Activated T-cell treated with anti-CD3 and anti-CD28 coated beads, Interleukin-2, amount 50 U/mL, for 24 hours (primary cell): ENCODE results near the gene NRBP1.

Source experiments
- DNase-seq: peaks from one replicate; pipeline ENCODE4 v3.0.0-alpha.2; 2020
- H3K27ac Mint-ChIP-seq: 2 replicates; pipeline ENCODE4 v1.8.0; 2020; ENCODE audit warnings: mild to moderate bottlenecking, mixed read lengths
- H3K27me3 Mint-ChIP-seq: 2 replicates; pipeline ENCODE4 v1.8.0; 2020; ENCODE audit warnings: mixed read lengths
- H3K36me3 Mint-ChIP-seq: 2 replicates; pipeline ENCODE4 v1.8.0; 2020; ENCODE audit warnings: low read depth, mixed read lengths
- H3K4me1 Mint-ChIP-seq: 2 replicates; pipeline ENCODE4 v1.8.0; 2020; ENCODE audit warnings: low read depth, mixed read lengths
- H3K4me3 Mint-ChIP-seq: 2 replicates; pipeline ENCODE4 v1.8.0; 2020; ENCODE audit warnings: mild to moderate bottlenecking, moderate library complexity, mixed read lengths
- H3K9me3 Mint-ChIP-seq: 2 replicates; pipeline ENCODE4 v1.8.0; 2020; ENCODE audit warnings: mixed read lengths

Gene NRBP1

GRCh38 chr2:27441958-27442919, 13.8 kb downstream of the NRBP1 start, which contains the start of gene KRTCAP3:
TSS of gene KRTCAP3 (plus strand) at chr2:27442381. CDS start at chr2:27442413, 32 bp downstream.
- Mint-ChIP-seq H3K27me3 (no peaks in the 10 kb centered on the region), H3K9me3 (no peaks in the 10 kb centered on the region), H3K4me3 (no peak within 1 kb of the TSS), H3K36me3 (peaks cover 69% of the 10 kb centered on the region), H3K4me1 (peaks cover 21% of the 10 kb centered on the region), H3K27ac (peak within 1 kb of the TSS; percentile 34)
- DNase-seq: peak; percentile 59

GRCh38 chr2:27442920-27443282, 14.5 kb downstream of the NRBP1 start:
- no peak overlapping the region for H3K4me3 Mint-ChIP-seq
- no peak for DNase-seq
- H3K27ac Mint-ChIP-seq: peak overlapping the region; percentile 5
- H3K9me3 Mint-ChIP-seq: no peaks in the 10 kb centered on the region
- H3K27me3 Mint-ChIP-seq: no peaks in the 10 kb centered on the region
- peaks cover 21% of the 10 kb centered on the region for H3K4me1 Mint-ChIP-seq
- H3K36me3 Mint-ChIP-seq: peaks cover 63% of the 10 kb centered on the region

GRCh38 chr2:27445155-27445554, 16.7 kb downstream of the NRBP1 start:
- Mint-ChIP-seq H3K4me3 (no peak overlapping the region), H3K4me1 (peaks cover 21% of the 10 kb centered on the region), H3K36me3 (peaks cover 54% of the 10 kb centered on the region), H3K27me3 (no peaks in the 10 kb centered on the region), H3K27ac (no peak overlapping the region), H3K9me3 (no peaks in the 10 kb centered on the region)
- DNase-seq: no peak

- Mint-ChIP-seq H3K27ac (peak overlapping the region; percentile 42), H3K36me3 (peaks cover 51% of the 10 kb centered on the region), H3K27me3 (no peaks in the 10 kb centered on the region), H3K4me3 (no peak overlapping the region), H3K9me3 (no peaks in the 10 kb centered on the region), H3K4me1 (peaks cover 21% of the 10 kb centered on the region)
- no peak for DNase-seq
These were observed 17.2 kb downstream of the NRBP1 start for GRCh38 chr2:27445615-27446014.

- Mint-ChIP-seq H3K36me3 (peaks cover 46% of the 10 kb centered on the region), H3K4me3 (no peak overlapping the region), H3K27me3 (no peaks in the 10 kb centered on the region), H3K9me3 (no peaks in the 10 kb centered on the region), H3K4me1 (peaks cover 19% of the 10 kb centered on the region), H3K27ac (peak overlapping the region; percentile 42)
- DNase-seq: no peak
These were observed 17.6 kb downstream of the NRBP1 start for GRCh38 chr2:27446057-27446456.

GRCh38 chr2:27448381-27448780, 19.9 kb downstream of the NRBP1 start:
- Mint-ChIP-seq H3K36me3 (peaks cover 35% of the 10 kb centered on the region), H3K4me1 (peaks cover 13% of the 10 kb centered on the region), H3K27me3 (no peaks in the 10 kb centered on the region), H3K27ac (no peak overlapping the region), H3K9me3 (no peaks in the 10 kb centered on the region), H3K4me3 (no peak overlapping the region)
- no peak for DNase-seq

GRCh38 chr2:27451095-27451494, 22.7 kb downstream of the NRBP1 start:
- Mint-ChIP-seq H3K27me3 (no peaks in the 10 kb centered on the region), H3K27ac (peak overlapping the region; percentile 50)

GRCh38 chr2:27453968-27454367, 25.5 kb downstream of the NRBP1 start:
- H3K9me3 Mint-ChIP-seq: no peaks in the 10 kb centered on the region
- H3K27me3 Mint-ChIP-seq: no peaks in the 10 kb centered on the region
- H3K36me3 Mint-ChIP-seq: peaks cover 45% of the 10 kb centered on the region
- no peak overlapping the region for H3K27ac Mint-ChIP-seq
- no peak for DNase-seq
- no peak overlapping the region for H3K4me3 Mint-ChIP-seq
- H3K4me1 Mint-ChIP-seq: peaks cover 4% of the 10 kb centered on the region

More at GRCh38 chr2:27451095-27451494, 22.7 kb downstream of the NRBP1 start:
- H3K4me3 Mint-ChIP-seq: no peak overlapping the region
- H3K36me3 Mint-ChIP-seq: peaks cover 37% of the 10 kb centered on the region
- H3K9me3 Mint-ChIP-seq: no peaks in the 10 kb centered on the region
- no peak for DNase-seq
- peaks cover 7% of the 10 kb centered on the region for H3K4me1 Mint-ChIP-seq

- DNase-seq: no peak
- peaks cover 23% of the 10 kb centered on the region for H3K36me3 Mint-ChIP-seq
These were observed 32.7 kb downstream of the NRBP1 start for GRCh38 chr2:27461118-27461517.

GRCh38 chr2:27464443-27464842, 36.0 kb downstream of the NRBP1 start:
- Mint-ChIP-seq H3K36me3 (peaks cover 3% of the 10 kb centered on the region), H3K27me3 (no peaks in the 10 kb centered on the region), H3K4me1 (no peaks in the 10 kb centered on the region), H3K4me3 (no peak overlapping the region), H3K27ac (no peak overlapping the region), H3K9me3 (no peaks in the 10 kb centered on the region)
- DNase-seq: no peak

More at GRCh38 chr2:27461118-27461517, 32.7 kb downstream of the NRBP1 start:
- no peaks in the 10 kb centered on the region for H3K9me3 Mint-ChIP-seq
- H3K4me3 Mint-ChIP-seq: no peak overlapping the region
- no peaks in the 10 kb centered on the region for H3K4me1 Mint-ChIP-seq
- no peak overlapping the region for H3K27ac Mint-ChIP-seq
- no peaks in the 10 kb centered on the region for H3K27me3 Mint-ChIP-seq

GRCh38 chr2:27471961-27472360, 43.5 kb downstream of the NRBP1 start:
- Mint-ChIP-seq H3K4me1 (no peaks in the 10 kb centered on the region), H3K27me3 (no peaks in the 10 kb centered on the region), H3K4me3 (no peak overlapping the region), H3K27ac (no peak overlapping the region), H3K9me3 (no peaks in the 10 kb centered on the region), H3K36me3 (peaks cover 32% of the 10 kb centered on the region)
- DNase-seq: no peak

- DNase-seq: no peak
- no peak overlapping the region for H3K4me3 Mint-ChIP-seq
- no peaks in the 10 kb centered on the region for H3K9me3 Mint-ChIP-seq
- peaks cover 19% of the 10 kb centered on the region for H3K4me1 Mint-ChIP-seq
- H3K36me3 Mint-ChIP-seq: peaks cover 22% of the 10 kb centered on the region
- H3K27ac Mint-ChIP-seq: no peak overlapping the region
- H3K27me3 Mint-ChIP-seq: no peaks in the 10 kb centered on the region
These were observed 57.1 kb downstream of the NRBP1 start for GRCh38 chr2:27485496-27485895.

- peak overlapping the region; percentile 83 for H3K4me3 Mint-ChIP-seq
- H3K4me1 Mint-ChIP-seq: peaks cover 22% of the 10 kb centered on the region
- peak overlapping the region; percentile 83 for H3K27ac Mint-ChIP-seq
- DNase-seq: no peak
- peaks cover 7% of the 10 kb centered on the region for H3K36me3 Mint-ChIP-seq
- H3K9me3 Mint-ChIP-seq: no peaks in the 10 kb centered on the region
- peaks cover 10% of the 10 kb centered on the region for H3K27me3 Mint-ChIP-seq
These were observed 60.7 kb downstream of the NRBP1 start for GRCh38 chr2:27489118-27489497.

GRCh38 chr2:27489498-27490397, 61.3 kb downstream of the NRBP1 start, which contains the start of gene IFT172:
TSS of gene IFT172 (minus strand) at chr2:27489743. CDS start at chr2:27489653, 90 bp downstream.
- Mint-ChIP-seq H3K9me3 (no peaks in the 10 kb centered on the region), H3K4me1 (peaks cover 26% of the 10 kb centered on the region), H3K36me3 (peaks cover 5% of the 10 kb centered on the region), H3K4me3 (peak within 1 kb of the TSS; percentile 83), H3K27me3 (peaks cover 15% of the 10 kb centered on the region), H3K27ac (peak within 1 kb of the TSS; percentile 83)
- peak; percentile 96 for DNase-seq
